HEK293 (cell line): ENCODE data around the gene SLC1A1.

Experiments used
- CTCF ChIA-PET: fragments of 350-600 bp; formaldehyde crosslinking; extraction: SDS; loops from one replicate; lab custom pipeline; 2021; ENCODE audit warnings: antibody characterized with exemption; lab: Yijun Ruan, JAX
- POLR2A ChIA-PET: fragments of 300-600 bp; formaldehyde crosslinking; extraction: SDS; loops from one replicate; lab custom pipeline; 2020; ENCODE audit warnings: antibody characterized with exemption, inconsistent platforms; lab: Yijun Ruan, JAX
- H3K27ac ChIP-seq: fragments of 200-500 bp; sonication (Bioruptor generic); 2 replicates; pipeline ENCODE4 v1.5.1; 2014; ENCODE audit warnings: low read depth, low read length, control low read depth, inconsistent platforms; ENCODE audit errors: extremely low read depth
- H3K36me3 ChIP-seq, 2 experiments: fragments of 200-500 bp in 1 of 2; sonication (Bioruptor generic) in 1 of 2; 1 replicate in 1 of 2; 2 replicates in 1 of 2; pipeline ENCODE4 v1.5.1; 2014 to 2017; ENCODE audit warnings: inconsistent platforms in 2 of 2, low read length in 2 of 2; ENCODE audit not compliant: control insufficient read depth in 2 of 2, insufficient read depth in 1 of 2
- H3K4me1 ChIP-seq: fragments of 200-500 bp; sonication (Bioruptor generic); 2 replicates; pipeline ENCODE4 v1.5.1; 2014; ENCODE audit warnings: mild to moderate bottlenecking, low read length, inconsistent platforms; ENCODE audit not compliant: control insufficient read depth, insufficient read depth
- H3K4me3 ChIP-seq: 2 replicates; pipeline ENCODE4 v1.5.1; 2011; ENCODE audit warnings: low read depth, mild to moderate bottlenecking, control low read depth, low read length, moderate library complexity
- H3K9me3 ChIP-seq: fragments of 200-500 bp; sonication (Bioruptor generic); 2 replicates; pipeline ENCODE4 v1.5.1; 2014; ENCODE audit warnings: low read depth, low read length, inconsistent platforms; ENCODE audit not compliant: control insufficient read depth, insufficient read depth
- FEZF1 ChIP-seq: fragments of 450-650 bp; formaldehyde crosslinking; IDR thresholded peaks from 2 replicates; pipeline ENCODE4 v1.5.1; 2016; ENCODE audit warnings: missing biosample characterization, missing genetic modification characterization
- GLIS1 ChIP-seq: fragments of 450-650 bp; formaldehyde crosslinking; IDR thresholded peaks from 2 replicates; pipeline ENCODE4 v1.5.1; 2016; ENCODE audit warnings: missing biosample characterization, missing genetic modification characterization
- YY1 ChIP-seq: fragments of 450-650 bp; formaldehyde crosslinking; IDR thresholded peaks from 2 replicates; pipeline ENCODE4 v1.5.1; 2018; ENCODE audit warnings: missing biosample characterization, missing genetic modification characterization
- YY2 ChIP-seq: fragments of 450-650 bp; formaldehyde crosslinking; IDR thresholded peaks from 2 replicates; pipeline ENCODE4 v1.5.1; 2016; ENCODE audit warnings: missing biosample characterization, missing genetic modification characterization
- ZBTB21 ChIP-seq: fragments of 450-650 bp; formaldehyde crosslinking; IDR thresholded peaks from 2 replicates; pipeline ENCODE4 v1.5.1; 2017; ENCODE audit warnings: missing biosample characterization, missing genetic modification characterization
- ZFHX2 ChIP-seq: fragments of 450-650 bp; formaldehyde crosslinking; conservative IDR thresholded peaks from 2 replicates; pipeline ENCODE4 v1.5.1; 2016; ENCODE audit warnings: missing biosample characterization, missing genetic modification characterization
- ZNF239 ChIP-seq: fragments of 450-650 bp; formaldehyde crosslinking; IDR thresholded peaks from 2 replicates; pipeline ENCODE4 v1.5.1; 2016; ENCODE audit warnings: missing biosample characterization, missing genetic modification characterization
- ZNF292 ChIP-seq: fragments of 450-650 bp; formaldehyde crosslinking; IDR thresholded peaks from 2 replicates; pipeline ENCODE4 v1.5.1; 2016; ENCODE audit warnings: low read depth, missing biosample characterization, missing genetic modification characterization, borderline replicate concordance
- ZNF311 ChIP-seq: fragments of 450-650 bp; formaldehyde crosslinking; IDR thresholded peaks from 2 replicates; pipeline ENCODE4 v1.5.1; 2017; ENCODE audit warnings: missing biosample characterization, missing genetic modification characterization, borderline replicate concordance
- ZNF394 ChIP-seq: fragments of 450-650 bp; formaldehyde crosslinking; IDR thresholded peaks from 2 replicates; pipeline ENCODE4 v1.5.1; 2016; ENCODE audit warnings: missing biosample characterization, missing genetic modification characterization, mild to moderate bottlenecking, moderate library complexity, borderline replicate concordance
- TF ChIP-seq, protein P1 (sequence below): fragments of 450-650 bp; formaldehyde crosslinking; conservative IDR thresholded peaks from 2 replicates; pipeline ENCODE4 v1.5.1; 2016; ENCODE audit warnings: low read depth, missing biosample characterization, missing genetic modification characterization
- TF ChIP-seq, protein P2 (sequence below): fragments of 450-650 bp; formaldehyde crosslinking; IDR thresholded peaks from 2 replicates; pipeline ENCODE4 v1.5.1; 2016; ENCODE audit warnings: missing biosample characterization, missing genetic modification characterization
- TF ChIP-seq, protein P3 (sequence below): fragments of 450-650 bp; formaldehyde crosslinking; IDR thresholded peaks from 2 replicates; pipeline ENCODE4 v1.5.1; 2016; ENCODE audit warnings: missing biosample characterization, missing genetic modification characterization, borderline replicate concordance
- TF ChIP-seq, protein P4 (sequence below): fragments of 450-650 bp; formaldehyde crosslinking; IDR thresholded peaks from 2 replicates; pipeline ENCODE4 v1.5.1; 2017; ENCODE audit warnings: missing biosample characterization, missing genetic modification characterization
- TF ChIP-seq, protein P5 (sequence below): fragments of 450-650 bp; formaldehyde crosslinking; IDR thresholded peaks from 2 replicates; pipeline ENCODE4 v1.5.1; 2017; ENCODE audit warnings: missing biosample characterization, missing genetic modification characterization
- TF ChIP-seq, protein P6 (sequence below): fragments of 450-650 bp; formaldehyde crosslinking; IDR thresholded peaks from 2 replicates; pipeline ENCODE4 v1.5.1; 2016; ENCODE audit warnings: missing biosample characterization, missing genetic modification characterization
- TF ChIP-seq, protein P7 (sequence below): fragments of 450-650 bp; formaldehyde crosslinking; IDR thresholded peaks from 2 replicates; pipeline ENCODE4 v1.5.1; 2016; ENCODE audit warnings: missing biosample characterization, missing genetic modification characterization
- TF ChIP-seq, protein P8 (sequence below): fragments of 450-650 bp; formaldehyde crosslinking; IDR thresholded peaks from 2 replicates; pipeline ENCODE4 v1.5.1; 2016; ENCODE audit warnings: missing biosample characterization, missing genetic modification characterization, borderline replicate concordance

SLC1A1 gene

DNA sequence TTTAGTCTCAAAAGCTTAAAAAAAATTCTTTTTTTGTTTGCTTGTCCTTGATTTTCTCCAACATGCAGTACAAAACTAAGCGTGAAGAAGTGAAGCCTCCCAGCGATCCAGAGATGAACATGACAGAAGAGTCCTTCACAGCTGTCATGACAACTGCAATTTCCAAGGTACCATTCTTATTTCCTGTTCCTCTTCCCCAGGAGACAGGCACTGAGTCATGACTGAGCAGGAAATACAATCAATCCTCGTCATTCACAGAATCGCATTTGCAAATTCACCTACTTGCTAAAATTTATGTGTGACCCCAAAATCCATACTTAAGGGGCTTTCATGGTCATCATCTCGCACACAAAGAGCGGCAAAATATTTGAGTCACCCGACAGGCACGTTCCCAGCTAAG lies 77.3 kb downstream of the SLC1A1 start:
- CTCF ChIA-PET = no interaction called here
- TF ChIP-seq, protein P1, sequence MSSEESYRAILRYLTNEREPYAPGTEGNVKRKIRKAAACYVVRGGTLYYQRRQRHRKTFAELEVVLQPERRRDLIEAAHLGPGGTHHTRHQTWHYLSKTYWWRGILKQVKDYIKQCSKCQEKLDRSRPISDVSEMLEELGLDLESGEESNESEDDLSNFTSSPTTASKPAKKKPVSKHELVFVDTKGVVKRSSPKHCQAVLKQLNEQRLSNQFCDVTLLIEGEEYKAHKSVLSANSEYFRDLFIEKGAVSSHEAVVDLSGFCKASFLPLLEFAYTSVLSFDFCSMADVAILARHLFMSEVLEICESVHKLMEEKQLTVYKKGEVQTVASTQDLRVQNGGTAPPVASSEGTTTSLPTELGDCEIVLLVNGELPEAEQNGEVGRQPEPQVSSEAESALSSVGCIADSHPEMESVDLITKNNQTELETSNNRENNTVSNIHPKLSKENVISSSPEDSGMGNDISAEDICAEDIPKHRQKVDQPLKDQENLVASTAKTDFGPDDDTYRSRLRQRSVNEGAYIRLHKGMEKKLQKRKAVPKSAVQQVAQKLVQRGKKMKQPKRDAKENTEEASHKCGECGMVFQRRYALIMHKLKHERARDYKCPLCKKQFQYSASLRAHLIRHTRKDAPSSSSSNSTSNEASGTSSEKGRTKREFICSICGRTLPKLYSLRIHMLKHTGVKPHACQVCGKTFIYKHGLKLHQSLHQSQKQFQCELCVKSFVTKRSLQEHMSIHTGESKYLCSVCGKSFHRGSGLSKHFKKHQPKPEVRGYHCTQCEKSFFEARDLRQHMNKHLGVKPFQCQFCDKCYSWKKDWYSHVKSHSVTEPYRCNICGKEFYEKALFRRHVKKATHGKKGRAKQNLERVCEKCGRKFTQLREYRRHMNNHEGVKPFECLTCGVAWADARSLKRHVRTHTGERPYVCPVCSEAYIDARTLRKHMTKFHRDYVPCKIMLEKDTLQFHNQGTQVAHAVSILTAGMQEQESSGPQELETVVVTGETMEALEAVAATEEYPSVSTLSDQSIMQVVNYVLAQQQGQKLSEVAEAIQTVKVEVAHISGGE (tag by site-specific recombination) = no peak
- TF ChIP-seq, protein P2, sequence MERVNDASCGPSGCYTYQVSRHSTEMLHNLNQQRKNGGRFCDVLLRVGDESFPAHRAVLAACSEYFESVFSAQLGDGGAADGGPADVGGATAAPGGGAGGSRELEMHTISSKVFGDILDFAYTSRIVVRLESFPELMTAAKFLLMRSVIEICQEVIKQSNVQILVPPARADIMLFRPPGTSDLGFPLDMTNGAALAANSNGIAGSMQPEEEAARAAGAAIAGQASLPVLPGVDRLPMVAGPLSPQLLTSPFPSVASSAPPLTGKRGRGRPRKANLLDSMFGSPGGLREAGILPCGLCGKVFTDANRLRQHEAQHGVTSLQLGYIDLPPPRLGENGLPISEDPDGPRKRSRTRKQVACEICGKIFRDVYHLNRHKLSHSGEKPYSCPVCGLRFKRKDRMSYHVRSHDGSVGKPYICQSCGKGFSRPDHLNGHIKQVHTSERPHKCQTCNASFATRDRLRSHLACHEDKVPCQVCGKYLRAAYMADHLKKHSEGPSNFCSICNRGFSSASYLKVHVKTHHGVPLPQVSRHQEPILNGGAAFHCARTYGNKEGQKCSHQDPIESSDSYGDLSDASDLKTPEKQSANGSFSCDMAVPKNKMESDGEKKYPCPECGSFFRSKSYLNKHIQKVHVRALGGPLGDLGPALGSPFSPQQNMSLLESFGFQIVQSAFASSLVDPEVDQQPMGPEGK = no peak
- TF ChIP-seq ZBTB21 (tag by site-specific recombination) = no peak
- TF ChIP-seq ZNF311 (tag by site-specific recombination) = no peak
- no peak for TF ChIP-seq ZFHX2 (tag by site-specific recombination)
- TF ChIP-seq YY1 = no peak
- TF ChIP-seq, protein P3, sequence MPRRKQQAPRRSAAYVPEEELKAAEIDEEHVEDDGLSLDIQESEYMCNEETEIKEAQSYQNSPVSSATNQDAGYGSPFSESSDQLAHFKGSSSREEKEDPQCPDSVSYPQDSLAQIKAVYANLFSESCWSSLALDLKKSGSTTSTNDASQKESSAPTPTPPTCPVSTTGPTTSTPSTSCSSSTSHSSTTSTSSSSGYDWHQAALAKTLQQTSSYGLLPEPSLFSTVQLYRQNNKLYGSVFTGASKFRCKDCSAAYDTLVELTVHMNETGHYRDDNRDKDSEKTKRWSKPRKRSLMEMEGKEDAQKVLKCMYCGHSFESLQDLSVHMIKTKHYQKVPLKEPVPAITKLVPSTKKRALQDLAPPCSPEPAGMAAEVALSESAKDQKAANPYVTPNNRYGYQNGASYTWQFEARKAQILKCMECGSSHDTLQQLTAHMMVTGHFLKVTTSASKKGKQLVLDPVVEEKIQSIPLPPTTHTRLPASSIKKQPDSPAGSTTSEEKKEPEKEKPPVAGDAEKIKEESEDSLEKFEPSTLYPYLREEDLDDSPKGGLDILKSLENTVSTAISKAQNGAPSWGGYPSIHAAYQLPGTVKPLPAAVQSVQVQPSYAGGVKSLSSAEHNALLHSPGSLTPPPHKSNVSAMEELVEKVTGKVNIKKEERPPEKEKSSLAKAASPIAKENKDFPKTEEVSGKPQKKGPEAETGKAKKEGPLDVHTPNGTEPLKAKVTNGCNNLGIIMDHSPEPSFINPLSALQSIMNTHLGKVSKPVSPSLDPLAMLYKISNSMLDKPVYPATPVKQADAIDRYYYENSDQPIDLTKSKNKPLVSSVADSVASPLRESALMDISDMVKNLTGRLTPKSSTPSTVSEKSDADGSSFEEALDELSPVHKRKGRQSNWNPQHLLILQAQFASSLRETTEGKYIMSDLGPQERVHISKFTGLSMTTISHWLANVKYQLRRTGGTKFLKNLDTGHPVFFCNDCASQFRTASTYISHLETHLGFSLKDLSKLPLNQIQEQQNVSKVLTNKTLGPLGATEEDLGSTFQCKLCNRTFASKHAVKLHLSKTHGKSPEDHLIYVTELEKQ (tag by site-specific recombination) = no peak
- TF ChIP-seq, protein P4, sequence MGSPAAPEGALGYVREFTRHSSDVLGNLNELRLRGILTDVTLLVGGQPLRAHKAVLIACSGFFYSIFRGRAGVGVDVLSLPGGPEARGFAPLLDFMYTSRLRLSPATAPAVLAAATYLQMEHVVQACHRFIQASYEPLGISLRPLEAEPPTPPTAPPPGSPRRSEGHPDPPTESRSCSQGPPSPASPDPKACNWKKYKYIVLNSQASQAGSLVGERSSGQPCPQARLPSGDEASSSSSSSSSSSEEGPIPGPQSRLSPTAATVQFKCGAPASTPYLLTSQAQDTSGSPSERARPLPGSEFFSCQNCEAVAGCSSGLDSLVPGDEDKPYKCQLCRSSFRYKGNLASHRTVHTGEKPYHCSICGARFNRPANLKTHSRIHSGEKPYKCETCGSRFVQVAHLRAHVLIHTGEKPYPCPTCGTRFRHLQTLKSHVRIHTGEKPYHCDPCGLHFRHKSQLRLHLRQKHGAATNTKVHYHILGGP (tag by site-specific recombination) = no peak
- TF ChIP-seq YY2 = no peak
- TF ChIP-seq, protein P5, sequence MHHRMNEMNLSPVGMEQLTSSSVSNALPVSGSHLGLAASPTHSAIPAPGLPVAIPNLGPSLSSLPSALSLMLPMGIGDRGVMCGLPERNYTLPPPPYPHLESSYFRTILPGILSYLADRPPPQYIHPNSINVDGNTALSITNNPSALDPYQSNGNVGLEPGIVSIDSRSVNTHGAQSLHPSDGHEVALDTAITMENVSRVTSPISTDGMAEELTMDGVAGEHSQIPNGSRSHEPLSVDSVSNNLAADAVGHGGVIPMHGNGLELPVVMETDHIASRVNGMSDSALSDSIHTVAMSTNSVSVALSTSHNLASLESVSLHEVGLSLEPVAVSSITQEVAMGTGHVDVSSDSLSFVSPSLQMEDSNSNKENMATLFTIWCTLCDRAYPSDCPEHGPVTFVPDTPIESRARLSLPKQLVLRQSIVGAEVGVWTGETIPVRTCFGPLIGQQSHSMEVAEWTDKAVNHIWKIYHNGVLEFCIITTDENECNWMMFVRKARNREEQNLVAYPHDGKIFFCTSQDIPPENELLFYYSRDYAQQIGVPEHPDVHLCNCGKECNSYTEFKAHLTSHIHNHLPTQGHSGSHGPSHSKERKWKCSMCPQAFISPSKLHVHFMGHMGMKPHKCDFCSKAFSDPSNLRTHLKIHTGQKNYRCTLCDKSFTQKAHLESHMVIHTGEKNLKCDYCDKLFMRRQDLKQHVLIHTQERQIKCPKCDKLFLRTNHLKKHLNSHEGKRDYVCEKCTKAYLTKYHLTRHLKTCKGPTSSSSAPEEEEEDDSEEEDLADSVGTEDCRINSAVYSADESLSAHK = no peak
- TF ChIP-seq FEZF1 = no peak
- TF ChIP-seq, protein P6, sequence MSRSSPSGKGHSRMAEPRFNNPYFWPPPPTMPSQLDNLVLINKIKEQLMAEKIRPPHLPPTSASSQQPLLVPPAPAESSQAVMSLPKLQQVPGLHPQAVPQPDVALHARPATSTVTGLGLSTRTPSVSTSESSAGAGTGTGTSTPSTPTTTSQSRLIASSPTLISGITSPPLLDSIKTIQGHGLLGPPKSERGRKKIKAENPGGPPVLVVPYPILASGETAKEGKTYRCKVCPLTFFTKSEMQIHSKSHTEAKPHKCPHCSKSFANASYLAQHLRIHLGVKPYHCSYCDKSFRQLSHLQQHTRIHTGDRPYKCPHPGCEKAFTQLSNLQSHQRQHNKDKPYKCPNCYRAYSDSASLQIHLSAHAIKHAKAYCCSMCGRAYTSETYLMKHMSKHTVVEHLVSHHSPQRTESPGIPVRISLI (tag by site-specific recombination) = no peak
- TF ChIP-seq ZNF292 (tag by site-specific recombination) = no peak
- TF ChIP-seq, protein P7, sequence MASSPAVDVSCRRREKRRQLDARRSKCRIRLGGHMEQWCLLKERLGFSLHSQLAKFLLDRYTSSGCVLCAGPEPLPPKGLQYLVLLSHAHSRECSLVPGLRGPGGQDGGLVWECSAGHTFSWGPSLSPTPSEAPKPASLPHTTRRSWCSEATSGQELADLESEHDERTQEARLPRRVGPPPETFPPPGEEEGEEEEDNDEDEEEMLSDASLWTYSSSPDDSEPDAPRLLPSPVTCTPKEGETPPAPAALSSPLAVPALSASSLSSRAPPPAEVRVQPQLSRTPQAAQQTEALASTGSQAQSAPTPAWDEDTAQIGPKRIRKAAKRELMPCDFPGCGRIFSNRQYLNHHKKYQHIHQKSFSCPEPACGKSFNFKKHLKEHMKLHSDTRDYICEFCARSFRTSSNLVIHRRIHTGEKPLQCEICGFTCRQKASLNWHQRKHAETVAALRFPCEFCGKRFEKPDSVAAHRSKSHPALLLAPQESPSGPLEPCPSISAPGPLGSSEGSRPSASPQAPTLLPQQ = no peak
- TF ChIP-seq ZNF394 (tag by site-specific recombination) = no peak
- TF ChIP-seq GLIS1 (tag by site-specific recombination) = no peak
- TF ChIP-seq, protein P8, sequence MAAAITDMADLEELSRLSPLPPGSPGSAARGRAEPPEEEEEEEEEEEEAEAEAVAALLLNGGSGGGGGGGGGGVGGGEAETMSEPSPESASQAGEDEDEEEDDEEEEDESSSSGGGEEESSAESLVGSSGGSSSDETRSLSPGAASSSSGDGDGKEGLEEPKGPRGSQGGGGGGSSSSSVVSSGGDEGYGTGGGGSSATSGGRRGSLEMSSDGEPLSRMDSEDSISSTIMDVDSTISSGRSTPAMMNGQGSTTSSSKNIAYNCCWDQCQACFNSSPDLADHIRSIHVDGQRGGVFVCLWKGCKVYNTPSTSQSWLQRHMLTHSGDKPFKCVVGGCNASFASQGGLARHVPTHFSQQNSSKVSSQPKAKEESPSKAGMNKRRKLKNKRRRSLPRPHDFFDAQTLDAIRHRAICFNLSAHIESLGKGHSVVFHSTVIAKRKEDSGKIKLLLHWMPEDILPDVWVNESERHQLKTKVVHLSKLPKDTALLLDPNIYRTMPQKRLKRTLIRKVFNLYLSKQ (tag by site-specific recombination) = no peak
- no peak for TF ChIP-seq ZNF239 (tag by site-specific recombination)
- TF ChIP-seq, all 188 proteins: peak for 0
- no peaks in the 10 kb centered on the region for H3K4me1 ChIP-seq
- H3K9me3 ChIP-seq = no peaks in the 10 kb centered on the region
- H3K36me3 ChIP-seq = no peaks in the 10 kb centered on the region
- no peak overlapping the region for H3K27ac ChIP-seq
- POLR2A ChIA-PET = no interaction called here
- no peak overlapping the region for H3K4me3 ChIP-seq
